ENCODE results near the gene LATS2.

The LATS2 gene

GRCh38 chr13:21061029-21061763 lies at the start of gene LATS2:
TSS of gene LATS2 (minus strand) at chr13:21061586. CDS start at chr13:21046026, 15,560 bp downstream.
- peak; percentile 97 for DNase-seq (ENCODE audit: low read depth)
- TF ChIP-seq, protein P1, sequence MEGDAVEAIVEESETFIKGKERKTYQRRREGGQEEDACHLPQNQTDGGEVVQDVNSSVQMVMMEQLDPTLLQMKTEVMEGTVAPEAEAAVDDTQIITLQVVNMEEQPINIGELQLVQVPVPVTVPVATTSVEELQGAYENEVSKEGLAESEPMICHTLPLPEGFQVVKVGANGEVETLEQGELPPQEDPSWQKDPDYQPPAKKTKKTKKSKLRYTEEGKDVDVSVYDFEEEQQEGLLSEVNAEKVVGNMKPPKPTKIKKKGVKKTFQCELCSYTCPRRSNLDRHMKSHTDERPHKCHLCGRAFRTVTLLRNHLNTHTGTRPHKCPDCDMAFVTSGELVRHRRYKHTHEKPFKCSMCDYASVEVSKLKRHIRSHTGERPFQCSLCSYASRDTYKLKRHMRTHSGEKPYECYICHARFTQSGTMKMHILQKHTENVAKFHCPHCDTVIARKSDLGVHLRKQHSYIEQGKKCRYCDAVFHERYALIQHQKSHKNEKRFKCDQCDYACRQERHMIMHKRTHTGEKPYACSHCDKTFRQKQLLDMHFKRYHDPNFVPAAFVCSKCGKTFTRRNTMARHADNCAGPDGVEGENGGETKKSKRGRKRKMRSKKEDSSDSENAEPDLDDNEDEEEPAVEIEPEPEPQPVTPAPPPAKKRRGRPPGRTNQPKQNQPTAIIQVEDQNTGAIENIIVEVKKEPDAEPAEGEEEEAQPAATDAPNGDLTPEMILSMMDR (conservative IDR thresholded peaks at IDR 0.05; ENCODE audit: low read depth, low read length) = peak; percentile 20
- peak within 1 kb of the TSS; percentile 79 for H3K4me3 ChIP-seq (ENCODE audit: low read depth, low read length)

GRCh38 chr13:21109168-21109567 lies 47.8 kb upstream of the LATS2 start:
- TF ChIP-seq, protein P1 (conservative IDR thresholded peaks at IDR 0.05; ENCODE audit: low read depth, low read length) = no peak
- no peak for DNase-seq (ENCODE audit: low read depth)
- H3K4me3 ChIP-seq (ENCODE audit: low read depth, low read length) = no peak overlapping the region

- TF ChIP-seq, protein P1 (conservative IDR thresholded peaks at IDR 0.05; ENCODE audit: low read depth, low read length) = no peak
- peak; percentile 67 for DNase-seq (ENCODE audit: low read depth)
- no peak overlapping the region for H3K4me3 ChIP-seq (ENCODE audit: low read depth, low read length)
These were observed 44.7 kb upstream of the LATS2 start for GRCh38 chr13:21106089-21106488.

DNA sequence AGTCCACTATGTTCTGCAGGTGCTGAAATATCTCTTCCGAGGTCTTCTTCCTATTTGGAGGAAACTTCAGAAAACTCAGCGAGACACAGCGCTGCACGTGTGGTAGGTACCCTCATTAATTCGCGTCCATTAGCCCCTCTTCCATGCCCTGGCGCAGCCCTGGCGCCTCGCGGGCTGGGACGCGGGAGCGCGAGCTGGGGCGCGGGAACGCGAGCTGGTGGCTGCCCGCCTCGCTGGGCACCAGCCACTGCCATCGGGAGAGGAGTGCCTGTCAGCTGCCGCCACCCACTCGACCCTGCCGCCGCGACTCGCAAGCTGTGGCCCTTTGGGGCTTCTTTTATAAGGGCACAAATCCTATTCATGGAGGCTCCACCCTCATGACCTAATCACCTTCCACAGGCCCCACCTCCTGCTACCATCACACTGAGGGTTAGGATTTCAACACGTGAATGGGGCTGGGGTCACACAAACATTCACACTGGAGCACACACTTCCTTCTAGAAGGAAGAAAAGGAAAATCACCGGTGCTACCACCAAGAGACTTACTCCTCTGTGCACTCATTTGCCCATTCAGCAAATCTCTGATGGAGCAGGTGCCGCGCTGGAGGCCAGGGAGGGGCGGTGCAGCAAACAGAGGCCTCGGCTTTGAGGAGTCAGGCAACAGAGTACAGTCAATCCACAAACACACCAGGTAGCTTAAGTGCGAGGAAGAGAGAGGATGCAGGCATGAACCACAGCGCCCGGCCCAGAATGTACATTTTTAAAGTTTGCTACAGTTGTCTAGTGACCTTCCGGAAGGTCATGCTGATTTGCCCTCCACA lies 43.0 kb upstream of the LATS2 start:
- TF ChIP-seq, protein P1 (conservative IDR thresholded peaks at IDR 0.05; ENCODE audit: low read depth, low read length) = no peak
- no peak for DNase-seq (ENCODE audit: low read depth)
- H3K4me3 ChIP-seq (ENCODE audit: low read depth, low read length) = no peak overlapping the region

DNA sequence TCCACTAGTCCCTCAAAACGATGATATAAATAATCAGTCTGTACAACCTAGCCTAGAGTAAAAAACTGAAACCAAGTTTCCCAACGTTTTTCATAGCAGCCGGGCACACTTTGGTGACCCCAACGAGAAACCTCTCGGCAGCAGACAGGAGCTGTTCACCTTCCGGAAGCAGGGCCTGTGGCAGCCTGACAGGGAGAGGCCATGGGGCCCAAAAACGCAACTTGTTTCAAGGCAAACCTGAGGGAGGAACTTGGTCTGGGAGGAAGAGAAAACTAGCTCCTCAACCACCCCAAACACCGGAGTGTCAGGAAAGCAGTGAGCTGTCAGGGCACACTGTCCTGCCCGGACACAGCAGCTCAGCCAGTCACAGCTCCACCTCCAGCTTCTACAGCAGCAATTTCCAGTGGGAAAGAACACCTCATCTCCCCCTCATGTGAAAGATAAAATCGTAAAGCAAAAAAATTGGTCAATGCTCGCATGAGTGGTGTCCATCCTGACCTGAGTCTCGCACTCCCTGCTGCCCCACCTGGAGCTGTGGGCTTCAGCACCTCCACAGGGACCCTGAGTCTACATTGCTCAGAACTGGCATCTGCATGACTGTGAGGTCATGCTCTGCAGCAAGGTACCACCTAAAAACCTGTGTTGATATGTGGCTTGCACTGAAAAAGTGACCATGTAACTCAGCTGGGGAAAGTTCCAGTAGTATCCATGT lies 40.6 kb upstream of the LATS2 start:
- TF ChIP-seq, protein P1 (conservative IDR thresholded peaks at IDR 0.05; ENCODE audit: low read depth, low read length) = no peak
- H3K4me3 ChIP-seq (ENCODE audit: low read depth, low read length) = no peak overlapping the region
- DNase-seq (ENCODE audit: low read depth) = no peak

DNA sequence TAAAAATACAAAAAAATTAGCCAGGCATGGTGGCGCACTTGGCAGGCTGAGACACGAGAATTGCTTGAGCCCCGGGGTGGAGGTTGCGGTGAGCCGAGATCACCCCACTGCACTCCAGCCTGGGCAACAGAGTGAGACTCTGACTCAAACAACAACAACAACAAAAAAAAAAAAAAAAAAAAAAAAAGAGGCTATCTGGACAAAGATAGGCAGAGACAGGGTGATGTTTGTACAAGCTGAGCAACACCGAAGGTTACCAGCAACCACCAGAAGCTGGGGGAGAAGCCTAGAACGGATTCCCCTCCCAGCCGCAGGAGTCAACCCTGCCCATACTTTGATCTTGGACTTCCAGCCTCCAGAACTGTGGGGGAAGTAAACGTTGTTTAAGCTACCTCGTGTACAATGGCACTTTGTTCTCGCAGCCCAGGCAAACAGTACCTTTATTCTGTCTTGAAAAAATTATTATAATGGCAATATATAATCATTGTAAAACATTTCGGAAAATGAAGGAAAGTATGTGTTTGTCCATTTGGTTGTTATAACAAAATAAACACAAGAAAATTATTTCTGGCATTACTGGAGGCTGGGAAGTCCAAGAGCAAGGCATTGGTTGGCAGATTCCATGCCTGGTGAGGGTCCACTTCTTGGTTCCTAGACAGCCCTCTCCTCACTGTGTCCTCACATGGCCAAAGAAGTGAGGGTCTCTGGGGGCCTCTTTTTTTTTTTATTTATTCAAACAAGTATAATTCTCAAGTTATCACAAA lies 39.8 kb upstream of the LATS2 start:
- no peak for DNase-seq (ENCODE audit: low read depth)
- TF ChIP-seq, protein P1 (conservative IDR thresholded peaks at IDR 0.05; ENCODE audit: low read depth, low read length) = no peak
- no peak overlapping the region for H3K4me3 ChIP-seq (ENCODE audit: low read depth, low read length)
